Measurements from ENCODE around the gene USP17L26. TPM values are rescaled to one million over a fixed set of nuclear protein-coding genes. Genes with fewer than 3 reads are reported as not detected.
A peak's percentile ranks its signal among the peaks of the same experiment; 100 is the strongest.
"Not testable (repeated sequence)": the region's sequence is repeated elsewhere in the genome, so short reads cannot be mapped to it uniquely, and the experiment has no call there.

Gene USP17L26, protein sequence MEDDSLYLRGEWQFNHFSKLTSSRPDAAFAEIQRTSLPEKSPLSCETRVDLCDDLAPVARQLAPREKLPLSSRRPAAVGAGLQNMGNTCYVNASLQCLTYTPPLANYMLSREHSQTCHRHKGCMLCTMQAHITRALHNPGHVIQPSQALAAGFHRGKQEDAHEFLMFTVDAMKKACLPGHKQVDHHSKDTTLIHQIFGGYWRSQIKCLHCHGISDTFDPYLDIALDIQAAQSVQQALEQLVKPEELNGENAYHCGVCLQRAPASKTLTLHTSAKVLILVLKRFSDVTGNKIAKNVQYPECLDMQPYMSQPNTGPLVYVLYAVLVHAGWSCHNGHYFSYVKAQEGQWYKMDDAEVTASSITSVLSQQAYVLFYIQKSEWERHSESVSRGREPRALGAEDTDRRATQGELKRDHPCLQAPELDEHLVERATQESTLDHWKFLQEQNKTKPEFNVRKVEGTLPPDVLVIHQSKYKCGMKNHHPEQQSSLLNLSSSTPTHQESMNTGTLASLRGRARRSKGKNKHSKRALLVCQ
- not detected for total RNA-seq
- long read RNA-seq = 0 reads

DNA sequence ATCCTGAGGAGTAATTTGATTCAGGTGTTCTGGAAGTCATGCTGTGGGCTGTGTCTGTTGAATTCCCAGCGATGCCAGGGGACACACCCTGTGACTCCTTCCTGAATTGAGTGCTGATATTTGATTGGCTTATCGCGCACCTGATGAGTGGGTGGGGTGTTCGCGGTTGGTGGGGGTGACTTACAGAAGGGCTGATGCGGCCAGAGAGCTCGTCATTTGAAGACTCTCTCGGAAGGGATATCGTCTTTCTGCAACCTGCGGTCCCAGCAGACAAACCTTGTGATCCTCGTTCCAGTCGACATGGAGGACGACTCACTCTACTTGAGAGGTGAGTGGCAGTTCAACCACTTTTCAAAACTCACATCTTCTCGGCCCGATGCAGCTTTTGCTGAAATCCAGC, at the start of gene USP17L26:
USP17L26 (plus strand) TSS at position 301 of the 400 bp plus-strand sequence; CDS start at position 301, 0 bp downstream.
- ATAC-seq; intact Hi-C loops (cut with DNase I, micrococcal nuclease); DNase-seq: not testable (repeated sequence)

DNA sequence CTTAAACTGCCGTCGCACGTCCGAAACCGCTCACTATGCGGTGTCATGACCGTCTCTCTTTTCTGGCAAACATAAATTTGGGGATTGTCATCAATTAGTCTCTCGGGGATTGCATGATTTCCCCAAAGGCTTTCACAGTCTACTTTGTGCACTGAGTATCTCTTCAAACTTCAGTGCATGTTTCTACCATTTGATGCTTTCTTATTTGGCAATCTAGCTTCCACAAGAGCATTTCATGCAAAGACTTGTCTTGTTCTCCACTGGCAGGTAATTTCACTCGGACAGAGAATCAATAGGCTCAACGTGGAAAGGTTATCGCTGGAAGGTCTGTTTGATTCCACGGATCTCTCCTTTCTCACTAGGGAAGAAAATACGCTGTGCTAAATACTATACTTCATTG, 10.3 kb upstream of the USP17L26 start:
- ATAC-seq; intact Hi-C loops (cut with DNase I, micrococcal nuclease); DNase-seq: not testable (repeated sequence)

DNA sequence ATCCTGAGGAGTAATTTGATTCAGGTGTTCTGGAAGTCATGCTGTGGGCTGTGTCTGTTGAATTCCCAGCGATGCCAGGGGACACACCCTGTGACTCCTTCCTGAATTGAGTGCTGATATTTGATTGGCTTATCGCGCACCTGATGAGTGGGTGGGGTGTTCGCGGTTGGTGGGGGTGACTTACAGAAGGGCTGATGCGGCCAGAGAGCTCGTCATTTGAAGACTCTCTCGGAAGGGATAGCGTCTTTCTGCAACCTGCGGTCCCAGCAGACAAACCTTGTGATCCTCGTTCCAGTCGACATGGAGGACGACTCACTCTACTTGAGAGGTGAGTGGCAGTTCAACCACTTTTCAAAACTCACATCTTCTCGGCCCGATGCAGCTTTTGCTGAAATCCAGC, 9.6 kb upstream of the USP17L26 start, which contains the start of gene USP17L24:
USP17L24 (plus strand) TSS at position 301 of the 400 bp plus-strand sequence; CDS start at position 301, 0 bp downstream.
- DNase-seq; intact Hi-C loops (cut with DNase I, micrococcal nuclease); ATAC-seq: not testable (repeated sequence)

DNA sequence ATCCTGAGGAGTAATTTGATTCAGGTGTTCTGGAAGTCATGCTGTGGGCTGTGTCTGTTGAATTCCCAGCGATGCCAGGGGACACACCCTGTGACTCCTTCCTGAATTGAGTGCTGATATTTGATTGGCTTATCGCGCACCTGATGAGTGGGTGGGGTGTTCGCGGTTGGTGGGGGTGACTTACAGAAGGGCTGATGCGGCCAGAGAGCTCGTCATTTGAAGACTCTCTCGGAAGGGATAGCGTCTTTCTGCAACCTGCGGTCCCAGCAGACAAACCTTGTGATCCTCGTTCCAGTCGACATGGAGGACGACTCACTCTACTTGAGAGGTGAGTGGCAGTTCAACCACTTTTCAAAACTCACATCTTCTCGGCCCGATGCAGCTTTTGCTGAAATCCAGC, 4.8 kb upstream of the USP17L26 start, which contains the start of gene USP17L25:
USP17L25 (plus strand) TSS at position 301 of the 400 bp plus-strand sequence; CDS start at position 301, 0 bp downstream.
- ATAC-seq; DNase-seq; intact Hi-C loops (cut with DNase I, micrococcal nuclease): not testable (repeated sequence)

DNA sequence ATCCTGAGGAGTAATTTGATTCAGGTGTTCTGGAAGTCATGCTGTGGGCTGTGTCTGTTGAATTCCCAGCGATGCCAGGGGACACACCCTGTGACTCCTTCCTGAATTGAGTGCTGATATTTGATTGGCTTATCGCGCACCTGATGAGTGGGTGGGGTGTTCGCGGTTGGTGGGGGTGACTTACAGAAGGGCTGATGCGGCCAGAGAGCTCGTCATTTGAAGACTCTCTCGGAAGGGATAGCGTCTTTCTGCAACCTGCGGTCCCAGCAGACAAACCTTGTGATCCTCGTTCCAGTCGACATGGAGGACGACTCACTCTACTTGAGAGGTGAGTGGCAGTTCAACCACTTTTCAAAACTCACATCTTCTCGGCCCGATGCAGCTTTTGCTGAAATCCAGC, 4.6 kb downstream of the USP17L26 start, which contains the start of gene USP17L5:
USP17L5 (plus strand) TSS at position 301 of the 400 bp plus-strand sequence; CDS start at position 301, 0 bp downstream.
- DNase-seq; intact Hi-C loops (cut with DNase I, micrococcal nuclease); ATAC-seq: not testable (repeated sequence)

DNA sequence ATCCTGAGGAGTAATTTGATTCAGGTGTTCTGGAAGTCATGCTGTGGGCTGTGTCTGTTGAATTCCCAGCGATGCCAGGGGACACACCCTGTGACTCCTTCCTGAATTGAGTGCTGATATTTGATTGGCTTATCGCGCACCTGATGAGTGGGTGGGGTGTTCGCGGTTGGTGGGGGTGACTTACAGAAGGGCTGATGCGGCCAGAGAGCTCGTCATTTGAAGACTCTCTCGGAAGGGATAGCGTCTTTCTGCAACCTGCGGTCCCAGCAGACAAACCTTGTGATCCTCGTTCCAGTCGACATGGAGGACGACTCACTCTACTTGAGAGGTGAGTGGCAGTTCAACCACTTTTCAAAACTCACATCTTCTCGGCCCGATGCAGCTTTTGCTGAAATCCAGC, 9.4 kb downstream of the USP17L26 start, which contains the start of gene USP17L27:
USP17L27 (plus strand) TSS at position 301 of the 400 bp plus-strand sequence; CDS start at position 301, 0 bp downstream.
- ATAC-seq; intact Hi-C loops (cut with DNase I, micrococcal nuclease); DNase-seq: not testable (repeated sequence)

DNA sequence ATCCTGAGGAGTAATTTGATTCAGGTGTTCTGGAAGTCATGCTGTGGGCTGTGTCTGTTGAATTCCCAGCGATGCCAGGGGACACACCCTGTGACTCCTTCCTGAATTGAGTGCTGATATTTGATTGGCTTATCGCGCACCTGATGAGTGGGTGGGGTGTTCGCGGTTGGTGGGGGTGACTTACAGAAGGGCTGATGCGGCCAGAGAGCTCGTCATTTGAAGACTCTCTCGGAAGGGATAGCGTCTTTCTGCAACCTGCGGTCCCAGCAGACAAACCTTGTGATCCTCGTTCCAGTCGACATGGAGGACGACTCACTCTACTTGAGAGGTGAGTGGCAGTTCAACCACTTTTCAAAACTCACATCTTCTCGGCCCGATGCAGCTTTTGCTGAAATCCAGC, 14.1 kb downstream of the USP17L26 start, which contains the start of gene USP17L28:
USP17L28 (plus strand) TSS at position 301 of the 400 bp plus-strand sequence; CDS start at position 301, 0 bp downstream.
- ATAC-seq; DNase-seq; intact Hi-C loops (cut with DNase I, micrococcal nuclease): not testable (repeated sequence)

DNA sequence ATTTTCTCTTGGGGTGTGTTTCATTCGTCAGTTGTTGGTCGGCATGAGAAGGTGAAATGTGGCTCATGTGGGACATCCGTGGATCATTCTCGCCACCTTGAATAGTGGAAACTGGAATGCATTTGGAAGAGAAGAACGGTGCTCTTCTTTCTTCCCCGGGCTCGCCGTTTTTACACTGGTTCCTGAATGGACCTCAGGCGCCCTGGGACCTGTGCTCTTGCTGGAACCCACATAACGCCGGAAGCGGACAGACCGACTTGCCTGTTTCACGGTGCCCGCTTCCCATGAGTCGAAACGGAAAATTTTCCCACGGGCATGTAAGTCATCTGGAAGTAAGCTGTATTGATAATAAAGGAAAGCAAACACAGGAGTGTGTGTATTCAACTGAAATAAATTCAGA, 16.4 kb downstream of the USP17L26 start:
- intact Hi-C loops (cut with DNase I, micrococcal nuclease); DNase-seq; ATAC-seq: not testable (repeated sequence)

DNA sequence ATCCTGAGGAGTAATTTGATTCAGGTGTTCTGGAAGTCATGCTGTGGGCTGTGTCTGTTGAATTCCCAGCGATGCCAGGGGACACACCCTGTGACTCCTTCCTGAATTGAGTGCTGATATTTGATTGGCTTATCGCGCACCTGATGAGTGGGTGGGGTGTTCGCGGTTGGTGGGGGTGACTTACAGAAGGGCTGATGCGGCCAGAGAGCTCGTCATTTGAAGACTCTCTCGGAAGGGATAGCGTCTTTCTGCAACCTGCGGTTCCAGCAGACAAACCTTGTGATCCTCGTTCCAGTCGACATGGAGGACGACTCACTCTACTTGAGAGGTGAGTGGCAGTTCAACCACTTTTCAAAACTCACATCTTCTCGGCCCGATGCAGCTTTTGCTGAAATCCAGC, 18.9 kb downstream of the USP17L26 start, which contains the start of gene USP17L29:
USP17L29 (plus strand) TSS at position 301 of the 400 bp plus-strand sequence; CDS start at position 301, 0 bp downstream.
- ATAC-seq; intact Hi-C loops (cut with DNase I, micrococcal nuclease); DNase-seq: not testable (repeated sequence)

DNA sequence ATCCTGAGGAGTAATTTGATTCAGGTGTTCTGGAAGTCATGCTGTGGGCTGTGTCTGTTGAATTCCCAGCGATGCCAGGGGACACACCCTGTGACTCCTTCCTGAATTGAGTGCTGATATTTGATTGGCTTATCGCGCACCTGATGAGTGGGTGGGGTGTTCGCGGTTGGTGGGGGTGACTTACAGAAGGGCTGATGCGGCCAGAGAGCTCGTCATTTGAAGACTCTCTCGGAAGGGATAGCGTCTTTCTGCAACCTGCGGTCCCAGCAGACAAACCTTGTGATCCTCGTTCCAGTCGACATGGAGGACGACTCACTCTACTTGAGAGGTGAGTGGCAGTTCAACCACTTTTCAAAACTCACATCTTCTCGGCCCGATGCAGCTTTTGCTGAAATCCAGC, 28.4 kb downstream of the USP17L26 start, which contains the start of gene USP17L30:
USP17L30 (plus strand) TSS at position 301 of the 400 bp plus-strand sequence; CDS start at position 301, 0 bp downstream.
- ATAC-seq; DNase-seq; intact Hi-C loops (cut with DNase I, micrococcal nuclease): not testable (repeated sequence)

DNA sequence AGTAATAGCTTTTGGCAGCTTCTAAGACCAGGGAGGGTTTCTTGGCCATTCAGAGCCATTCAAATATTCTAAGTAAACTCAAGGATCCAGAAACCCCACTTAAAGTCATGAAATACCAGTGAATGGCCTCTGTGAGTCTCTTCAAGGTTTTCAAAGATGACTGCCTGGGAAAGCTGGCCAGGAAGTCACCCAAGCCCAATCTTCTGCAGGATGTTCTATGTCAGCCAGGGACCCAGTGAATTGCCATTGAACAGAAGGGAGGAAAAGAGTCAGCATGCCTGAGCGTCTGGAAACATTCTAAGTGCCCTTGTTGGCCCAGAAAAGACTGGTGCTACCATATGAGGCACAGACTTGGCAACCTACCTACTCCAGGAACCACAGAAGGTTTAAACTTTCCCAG, 45.4 kb downstream of the USP17L26 start:
- DNase-seq; ATAC-seq; intact Hi-C loops (cut with DNase I, micrococcal nuclease): not testable (repeated sequence)

DNA sequence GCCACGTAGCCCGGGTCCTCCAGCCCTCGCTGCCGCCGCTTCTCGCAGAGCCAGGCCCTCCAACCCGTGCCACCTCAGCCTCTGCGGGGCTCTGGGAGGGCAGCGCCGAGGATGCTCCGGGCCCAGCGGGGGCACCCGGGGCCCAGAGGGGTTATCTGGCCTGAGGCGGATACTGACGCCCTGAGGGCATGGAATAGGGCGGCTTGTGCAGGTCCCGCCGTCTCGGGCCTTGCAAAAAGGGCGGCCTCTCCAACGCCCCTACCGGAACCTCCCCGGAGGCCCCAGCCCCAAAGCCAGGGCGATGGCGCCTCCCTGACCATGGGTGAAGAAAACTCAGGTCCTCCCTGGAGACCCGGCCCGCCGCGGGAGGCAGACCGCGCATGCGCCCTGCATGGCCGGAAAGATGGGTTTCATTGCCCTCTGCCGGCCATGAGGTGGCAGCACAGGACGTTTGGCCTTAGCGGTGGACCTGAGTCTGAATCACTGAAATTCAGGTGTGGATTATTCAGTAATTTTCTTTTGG, 46.6 kb downstream of the USP17L26 start:
- DNase-seq (peak in 1 of 2 donors; percentile 66), ATAC-seq (peak; percentile 45)
- intact Hi-C loops (cut with DNase I, micrococcal nuclease) = not testable (repeated sequence)

DNA sequence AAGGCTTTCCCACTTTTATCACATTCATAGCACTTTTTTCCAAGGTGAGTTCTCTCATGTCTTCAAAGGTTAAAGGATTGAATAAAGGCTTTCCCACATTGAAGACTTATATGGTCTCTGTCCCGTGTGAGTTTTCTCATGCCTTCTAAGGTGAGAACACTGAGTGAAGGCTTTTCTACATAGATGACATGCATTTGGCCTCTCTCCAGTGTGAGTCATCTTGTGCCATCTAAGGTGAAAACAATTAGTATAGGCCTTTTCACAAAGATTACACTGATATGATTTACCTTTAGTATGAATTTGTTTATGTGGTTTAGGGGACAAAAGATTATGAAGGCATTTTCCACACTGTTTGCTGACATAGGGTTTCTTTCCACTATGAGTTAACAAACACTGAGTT, 49.7 kb downstream of the USP17L26 start:
- ATAC-seq = no peak
- no peak for DNase-seq
- intact Hi-C loops (cut with DNase I, micrococcal nuclease) = no loop called here

Other genes with a start within 250 kb of the USP17L26 start
- not detected for gene FAM90A26, start 164.2 kb upstream of the USP17L26 start, total RNA-seq
- gene USP17L10, start 124.0 kb upstream of the USP17L26 start, total RNA-seq = not detected
- gene USP17L11, start 119.3 kb upstream of the USP17L26 start, total RNA-seq = not detected
- not detected for gene USP17L12, start 114.5 kb upstream of the USP17L26 start, total RNA-seq
- gene USP17L13, start 109.8 kb upstream of the USP17L26 start, total RNA-seq = not detected
- gene USP17L15, start 100.3 kb upstream of the USP17L26 start, total RNA-seq = not detected
- gene USP17L17, start 90.8 kb upstream of the USP17L26 start, total RNA-seq = not detected
- gene USP17L18, start 86.0 kb upstream of the USP17L26 start, total RNA-seq = not detected
- not detected for gene USP17L19, start 81.3 kb upstream of the USP17L26 start, total RNA-seq
- gene USP17L20, start 76.5 kb upstream of the USP17L26 start, total RNA-seq = not detected
- gene USP17L21, start 71.8 kb upstream of the USP17L26 start, total RNA-seq = not detected
- not detected for gene USP17L22, start 67.0 kb upstream of the USP17L26 start, total RNA-seq
- gene USP17L24, start 9.5 kb upstream of the USP17L26 start, total RNA-seq = not detected
- not detected for gene USP17L25, start 4.7 kb upstream of the USP17L26 start, total RNA-seq
- not detected for gene USP17L5, start 4.7 kb downstream of the USP17L26 start, total RNA-seq
- gene USP17L27, start 9.5 kb downstream of the USP17L26 start, total RNA-seq = not detected
- gene USP17L28, start 14.2 kb downstream of the USP17L26 start, total RNA-seq = not detected
- not detected for gene USP17L29, start 19.0 kb downstream of the USP17L26 start, total RNA-seq
- not detected for gene USP17L30, start 28.5 kb downstream of the USP17L26 start, total RNA-seq
- gene DEFB131A, start 109.8 kb downstream of the USP17L26 start, total RNA-seq = not detected